ENCODE measurements around the gene RPL13A. TPM values are rescaled to one million over a fixed set of nuclear protein-coding genes. Genes with fewer than 3 reads are reported as not detected.

Gene RPL13A
- polyA plus RNA-seq, 3 donors, result 655 to 1,621 (median 663) TPM

GRCh38 chr19:49442354-49442753, 45.1 kb upstream of the RPL13A start:
- peaks cover 46% of the 10 kb centered on the region for H3K4me1 Mint-ChIP-seq
- Histone ChIP-seq H2AFZ (ENCODE audit: insufficient read depth, low read depth, low read length, poor library complexity, severe bottlenecking) (peak overlapping the region; percentile 99), H3K9ac (ENCODE audit: insufficient read depth, low read length, poor library complexity, severe bottlenecking) (no peak overlapping the region)

GRCh38 chr19:49442771-49443365, 44.5 kb upstream of the RPL13A start:
- H2AFZ ChIP-seq (ENCODE audit: insufficient read depth, low read depth, low read length, poor library complexity, severe bottlenecking), result peak overlapping the region; percentile 99
- peak in 2 of 3 donors; percentile 16 to 28 for DNase-seq
- H3K27me3 ChIP-seq (ENCODE audit: control insufficient read depth in 2 of 2, insufficient read depth in 2 of 2, low read length in 2 of 2), result peaks cover 43 to 46% of the 10 kb centered on the region in 2 donors
- peak overlapping the region; percentile 53 for H3K9ac ChIP-seq (ENCODE audit: insufficient read depth, low read length, poor library complexity, severe bottlenecking)
- Mint-ChIP-seq H3K4me1 (peaks cover 46% of the 10 kb centered on the region), H3K27me3 (ENCODE audit: low read depth in 3 of 3) (peaks cover 44 to 50% (median 47%) of the 10 kb centered on the region in 3 donors), H3K4me3 (peak overlapping the region; percentile 80 to 83), H3K36me3 (peaks cover 28% of the 10 kb centered on the region in 2 donors), H3K27ac (peak overlapping the region in 3 of 7 donors; percentile 56 to 74 (median 68)), H3K9me3 (peaks cover 0 to 25% (median 15%) of the 10 kb centered on the region in 7 donors)
- 0% methylated on average over 34 of the region's 43 CpGs for WGBS (ENCODE audit: insufficient coverage)
- no peak for TF ChIP-seq CTCF (IDR thresholded peaks at IDR 0.05)
- peak overlapping the region; percentile 45 to 95 (median 65) for H3K4me3 ChIP-seq (replicated peaks in 1 of 3; ENCODE audit: low read depth in 2 of 3, low read length in 3 of 3)
- peaks cover 0 to 17% of the 10 kb centered on the region in 2 donors for H3K9me3 ChIP-seq (replicated peaks in 1 of 2; ENCODE audit: control insufficient read depth in 1 of 2, insufficient read depth in 1 of 2, low read length in 2 of 2)
- H3K4me2 ChIP-seq (replicated peaks; ENCODE audit: extremely low read depth, low read length, poor library complexity, severe bottlenecking), result peak overlapping the region; percentile 100
- peaks cover 12 to 16% of the 10 kb centered on the region in 2 donors for H3K36me3 ChIP-seq (replicated peaks in 1 of 2; ENCODE audit: control insufficient read depth in 1 of 2, insufficient read depth in 2 of 2, low read length in 2 of 2)
- intact Hi-C loops (cut with micrococcal nuclease), result loop anchor here (1.0 to 5.0 kb wide), 2 partner anchors 51 kb away; no protein-coding TSS in a partner anchor
- no peaks in the 10 kb centered on the region for H3K79me2 ChIP-seq (ENCODE audit: insufficient read depth, low read length)
- H3K27ac ChIP-seq (ENCODE audit: low read depth in 1 of 2, low read length in 2 of 2), result no peak overlapping the region
- H3K4me1 ChIP-seq (ENCODE audit: control insufficient read depth in 1 of 2, insufficient read depth in 2 of 2, low read length in 2 of 2), result peaks cover 37 to 46% of the 10 kb centered on the region in 2 donors
- no peaks in the 10 kb centered on the region for H4K20me1 ChIP-seq (ENCODE audit: insufficient read depth, low read length)

More at GRCh38 chr19:49442354-49442753, 45.1 kb upstream of the RPL13A start:
- H3K27ac ChIP-seq (ENCODE audit: low read depth in 1 of 2, low read length in 2 of 2), result no peak overlapping the region
- H3K9me3 Mint-ChIP-seq, result peaks cover 0 to 25% (median 15%) of the 10 kb centered on the region in 7 donors
- peaks cover 49 to 55% (median 52%) of the 10 kb centered on the region in 3 donors for H3K27me3 Mint-ChIP-seq (ENCODE audit: low read depth in 3 of 3)
- no peaks in the 10 kb centered on the region for H3K79me2 ChIP-seq (ENCODE audit: insufficient read depth, low read length)
- H3K36me3 ChIP-seq (replicated peaks in 1 of 2; ENCODE audit: control insufficient read depth in 1 of 2, insufficient read depth in 2 of 2, low read length in 2 of 2), result peaks cover 9 to 11% of the 10 kb centered on the region in 2 donors
- H3K4me1 ChIP-seq (ENCODE audit: control insufficient read depth in 1 of 2, insufficient read depth in 2 of 2, low read length in 2 of 2), result peaks cover 37 to 46% of the 10 kb centered on the region in 2 donors
- 8% methylated on average over 11 of the region's 11 CpGs for WGBS (ENCODE audit: insufficient coverage)
- peaks cover 48 to 51% of the 10 kb centered on the region in 2 donors for H3K27me3 ChIP-seq (ENCODE audit: control insufficient read depth in 2 of 2, insufficient read depth in 2 of 2, low read length in 2 of 2)
- H4K20me1 ChIP-seq (ENCODE audit: insufficient read depth, low read length), result no peaks in the 10 kb centered on the region
- peaks cover 23 to 27% of the 10 kb centered on the region in 2 donors for H3K36me3 Mint-ChIP-seq
- peak overlapping the region in 1 of 3 experiments; percentile 95 for H3K4me3 ChIP-seq (replicated peaks in 1 of 3; ENCODE audit: low read depth in 2 of 3, low read length in 3 of 3)
- intact Hi-C loops (cut with micrococcal nuclease), result loop anchor here in 1 of 2 donors (5.0 kb wide), 1 partner anchor 50 kb away; no protein-coding TSS in a partner anchor
- H3K27ac Mint-ChIP-seq, result no peak overlapping the region
- peak overlapping the region; percentile 80 to 83 for H3K4me3 Mint-ChIP-seq
- DNase-seq, result no peak
- H3K4me2 ChIP-seq (replicated peaks; ENCODE audit: extremely low read depth, low read length, poor library complexity, severe bottlenecking), result peak overlapping the region; percentile 100
- H3K9me3 ChIP-seq (replicated peaks in 1 of 2; ENCODE audit: control insufficient read depth in 1 of 2, insufficient read depth in 1 of 2, low read length in 2 of 2), result peaks cover 0 to 17% of the 10 kb centered on the region in 2 donors
- no peak for TF ChIP-seq CTCF (IDR thresholded peaks at IDR 0.05)

Data from CD14-positive monocyte (primary cell).